ENCODE data around the gene TXN2.

GRCh38 chr22:36467042-36467810, 14.2 kb downstream of the TXN2 start:
- no peak for TF ChIP-seq CTCF (conservative IDR thresholded peaks at IDR 0.05; ENCODE audit: low read depth, low read length)
- no peak for TF ChIP-seq RAD21 (IDR thresholded peaks at IDR 0.05; ENCODE audit: low read length)
- TF ChIP-seq POLR2A (IDR thresholded peaks at IDR 0.05; ENCODE audit: low read depth, low read length) = 0 out of 2 replicates have a peak, but pooled peaks have one; percentile 45
- TF ChIP-seq MAFK (IDR thresholded peaks at IDR 0.05; ENCODE audit: low read depth, low read length) = no peak
- no peak for TF ChIP-seq CEBPB (IDR thresholded peaks at IDR 0.05; ENCODE audit: low read depth, low read length)
- no peak for TF ChIP-seq RFX5 (IDR thresholded peaks at IDR 0.05; ENCODE audit: low read depth, low read length)
- TF ChIP-seq BHLHE40 (IDR thresholded peaks at IDR 0.05; ENCODE audit: low read depth, low read length) = peak; percentile 24; the same call in 1 of the 2 replicates
- TF ChIP-seq CHD1 (IDR thresholded peaks at IDR 0.05; ENCODE audit: low read depth, low read length) = no peak
- TF ChIP-seq RCOR1 (IDR thresholded peaks at IDR 0.05; ENCODE audit: insufficient replicate concordance, low read length) = no peak
- TF ChIP-seq MXI1 (IDR thresholded peaks at IDR 0.05; ENCODE audit: borderline replicate concordance, low read depth, low read length) = no peak
- TF ChIP-seq, protein P1, sequence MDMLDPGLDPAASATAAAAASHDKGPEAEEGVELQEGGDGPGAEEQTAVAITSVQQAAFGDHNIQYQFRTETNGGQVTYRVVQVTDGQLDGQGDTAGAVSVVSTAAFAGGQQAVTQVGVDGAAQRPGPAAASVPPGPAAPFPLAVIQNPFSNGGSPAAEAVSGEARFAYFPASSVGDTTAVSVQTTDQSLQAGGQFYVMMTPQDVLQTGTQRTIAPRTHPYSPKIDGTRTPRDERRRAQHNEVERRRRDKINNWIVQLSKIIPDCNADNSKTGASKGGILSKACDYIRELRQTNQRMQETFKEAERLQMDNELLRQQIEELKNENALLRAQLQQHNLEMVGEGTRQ (IDR thresholded peaks at IDR 0.05; ENCODE audit: low read depth, low read length) = no peak
- no peak for TF ChIP-seq SMC3 (IDR thresholded peaks at IDR 0.05; ENCODE audit: low read depth, low read length)
- 0 out of 2 replicates have a peak, but pooled peaks have one; percentile 21 for TF ChIP-seq FOS (IDR thresholded peaks at IDR 0.05; ENCODE audit: low read depth, low read length)
- no peak for TF ChIP-seq MAZ (IDR thresholded peaks at IDR 0.05; ENCODE audit: borderline replicate concordance, low read depth, low read length)

Measured in IMR-90 (cell line).